T-helper 1 cell treated with Interleukin-12 subunit alpha and Interleukin-12 subunit beta and Interleukin-4 antibody, amounts not matched to agents 30 μg/mL and 1 μg/mL, for 36 hours (primary cell): ENCODE data around the gene RAB4A.

ENCODE experiments used
- H3K27ac Mint-ChIP-seq: one replicate; pipeline ENCODE4 v1.8.0; 2021; ENCODE audit warnings: mild to moderate bottlenecking, mixed read lengths
- H3K27me3 Mint-ChIP-seq: one replicate; pipeline ENCODE4 v1.8.0; 2021; ENCODE audit warnings: low read depth, mixed read lengths
- H3K36me3 Mint-ChIP-seq: one replicate; pipeline ENCODE4 v1.8.0; 2021; ENCODE audit warnings: low read depth, mixed read lengths
- H3K4me1 Mint-ChIP-seq: one replicate; pipeline ENCODE4 v1.8.0; 2021; ENCODE audit warnings: low read depth, mixed read lengths
- H3K4me3 Mint-ChIP-seq: one replicate; pipeline ENCODE4 v1.8.0; 2021; ENCODE audit warnings: mild to moderate bottlenecking, moderate library complexity, mixed read lengths
- H3K9me3 Mint-ChIP-seq: one replicate; pipeline ENCODE4 v1.8.0; 2021; ENCODE audit warnings: mixed read lengths

RAB4A gene

GRCh38 chr1:229272164-229273158 is 1.6 kb downstream of the RAB4A start:
- Mint-ChIP-seq H3K4me3 (peak overlapping the region; percentile 96), H3K27ac (no peak overlapping the region), H3K9me3 (no peaks in the 10 kb centered on the region), H3K4me1 (peaks cover 21% of the 10 kb centered on the region), H3K36me3 (peaks cover 12% of the 10 kb centered on the region), H3K27me3 (no peaks in the 10 kb centered on the region)

GRCh38 chr1:229273507-229274232 is 2.8 kb downstream of the RAB4A start:
- no peaks in the 10 kb centered on the region for H3K9me3 Mint-ChIP-seq
- H3K4me1 Mint-ChIP-seq, result peaks cover 21% of the 10 kb centered on the region
- H3K27ac Mint-ChIP-seq, result no peak overlapping the region
- no peaks in the 10 kb centered on the region for H3K27me3 Mint-ChIP-seq
- peaks cover 12% of the 10 kb centered on the region for H3K36me3 Mint-ChIP-seq
- H3K4me3 Mint-ChIP-seq, result no peak overlapping the region

GRCh38 chr1:229275005-229275404 is 4.1 kb downstream of the RAB4A start:
- peaks cover 12% of the 10 kb centered on the region for H3K36me3 Mint-ChIP-seq
- H3K27me3 Mint-ChIP-seq, result no peaks in the 10 kb centered on the region
- no peaks in the 10 kb centered on the region for H3K9me3 Mint-ChIP-seq
- H3K27ac Mint-ChIP-seq, result no peak overlapping the region
- H3K4me1 Mint-ChIP-seq, result peaks cover 21% of the 10 kb centered on the region
- no peak overlapping the region for H3K4me3 Mint-ChIP-seq

GRCh38 chr1:229278120-229278741 is 7.3 kb downstream of the RAB4A start:
- Mint-ChIP-seq H3K36me3 (peaks cover 13% of the 10 kb centered on the region), H3K9me3 (peaks cover 9% of the 10 kb centered on the region), H3K4me1 (peaks cover 14% of the 10 kb centered on the region), H3K27ac (no peak overlapping the region), H3K4me3 (no peak overlapping the region), H3K27me3 (no peaks in the 10 kb centered on the region)

- H3K4me3 Mint-ChIP-seq, result no peak overlapping the region
- H3K27ac Mint-ChIP-seq, result no peak overlapping the region
- peaks cover 9% of the 10 kb centered on the region for H3K9me3 Mint-ChIP-seq
- peaks cover 13% of the 10 kb centered on the region for H3K4me1 Mint-ChIP-seq
- H3K27me3 Mint-ChIP-seq, result no peaks in the 10 kb centered on the region
- peaks cover 13% of the 10 kb centered on the region for H3K36me3 Mint-ChIP-seq
These were observed 8.3 kb downstream of the RAB4A start for GRCh38 chr1:229279242-229279641.

GRCh38 chr1:229280037-229280828 is 9.3 kb downstream of the RAB4A start:
- H3K4me1 Mint-ChIP-seq, result peaks cover 12% of the 10 kb centered on the region
- H3K27me3 Mint-ChIP-seq, result no peaks in the 10 kb centered on the region
- no peak overlapping the region for H3K4me3 Mint-ChIP-seq
- no peak overlapping the region for H3K27ac Mint-ChIP-seq
- peaks cover 15% of the 10 kb centered on the region for H3K36me3 Mint-ChIP-seq
- H3K9me3 Mint-ChIP-seq, result peaks cover 9% of the 10 kb centered on the region

GRCh38 chr1:229280921-229281320 is 10.0 kb downstream of the RAB4A start:
- H3K27ac Mint-ChIP-seq, result no peak overlapping the region
- H3K27me3 Mint-ChIP-seq, result no peaks in the 10 kb centered on the region
- H3K36me3 Mint-ChIP-seq, result peaks cover 12% of the 10 kb centered on the region
- peaks cover 17% of the 10 kb centered on the region for H3K4me1 Mint-ChIP-seq
- no peak overlapping the region for H3K4me3 Mint-ChIP-seq
- peaks cover 9% of the 10 kb centered on the region for H3K9me3 Mint-ChIP-seq

GRCh38 chr1:229281339-229281926 is 10.5 kb downstream of the RAB4A start:
- H3K36me3 Mint-ChIP-seq, result peaks cover 11% of the 10 kb centered on the region
- no peak overlapping the region for H3K27ac Mint-ChIP-seq
- H3K27me3 Mint-ChIP-seq, result no peaks in the 10 kb centered on the region
- H3K4me1 Mint-ChIP-seq, result peaks cover 20% of the 10 kb centered on the region
- H3K4me3 Mint-ChIP-seq, result no peak overlapping the region
- peaks cover 9% of the 10 kb centered on the region for H3K9me3 Mint-ChIP-seq

- no peak overlapping the region for H3K27ac Mint-ChIP-seq
- H3K4me1 Mint-ChIP-seq, result peaks cover 30% of the 10 kb centered on the region
- peaks cover 13% of the 10 kb centered on the region for H3K36me3 Mint-ChIP-seq
- H3K9me3 Mint-ChIP-seq, result peaks cover 9% of the 10 kb centered on the region
- H3K27me3 Mint-ChIP-seq, result no peaks in the 10 kb centered on the region
- no peak overlapping the region for H3K4me3 Mint-ChIP-seq
These were observed 11.4 kb downstream of the RAB4A start for GRCh38 chr1:229282295-229282823.

GRCh38 chr1:229283183-229283611 is 12.3 kb downstream of the RAB4A start:
- peaks cover 9% of the 10 kb centered on the region for H3K9me3 Mint-ChIP-seq
- peaks cover 16% of the 10 kb centered on the region for H3K36me3 Mint-ChIP-seq
- no peak overlapping the region for H3K4me3 Mint-ChIP-seq
- no peaks in the 10 kb centered on the region for H3K27me3 Mint-ChIP-seq
- H3K27ac Mint-ChIP-seq, result no peak overlapping the region
- peaks cover 32% of the 10 kb centered on the region for H3K4me1 Mint-ChIP-seq

GRCh38 chr1:229284887-229285286 is 14.0 kb downstream of the RAB4A start:
- H3K4me1 Mint-ChIP-seq, result peaks cover 34% of the 10 kb centered on the region
- no peak overlapping the region for H3K4me3 Mint-ChIP-seq
- H3K27ac Mint-ChIP-seq, result no peak overlapping the region
- H3K27me3 Mint-ChIP-seq, result no peaks in the 10 kb centered on the region
- H3K36me3 Mint-ChIP-seq, result peaks cover 32% of the 10 kb centered on the region
- H3K9me3 Mint-ChIP-seq, result peaks cover 9% of the 10 kb centered on the region

- Mint-ChIP-seq H3K27me3 (no peaks in the 10 kb centered on the region), H3K36me3 (peaks cover 36% of the 10 kb centered on the region), H3K27ac (no peak overlapping the region), H3K4me1 (peaks cover 34% of the 10 kb centered on the region), H3K4me3 (peak overlapping the region; percentile 22), H3K9me3 (peaks cover 9% of the 10 kb centered on the region)
These were observed 14.5 kb downstream of the RAB4A start for GRCh38 chr1:229285440-229285839.

- Mint-ChIP-seq H3K36me3 (peaks cover 44% of the 10 kb centered on the region), H3K27ac (peak overlapping the region; percentile 27), H3K9me3 (peaks cover 9% of the 10 kb centered on the region), H3K4me3 (no peak overlapping the region), H3K27me3 (no peaks in the 10 kb centered on the region), H3K4me1 (peaks cover 34% of the 10 kb centered on the region)
These were observed 15.3 kb downstream of the RAB4A start for GRCh38 chr1:229286099-229286766.
